HG03175 (cell line): ENCODE data around the gene TOMM7.

ENCODE experiments used
- ATAC-seq: cut with Tn5 transposase; IDR thresholded peaks from one replicate; pipeline ENCODE4 v1.9.1; 2021; ENCODE audit warnings: mild to moderate bottlenecking, moderate library complexity; ENCODE audit not compliant: unreplicated experiment

Gene TOMM7

DNA sequence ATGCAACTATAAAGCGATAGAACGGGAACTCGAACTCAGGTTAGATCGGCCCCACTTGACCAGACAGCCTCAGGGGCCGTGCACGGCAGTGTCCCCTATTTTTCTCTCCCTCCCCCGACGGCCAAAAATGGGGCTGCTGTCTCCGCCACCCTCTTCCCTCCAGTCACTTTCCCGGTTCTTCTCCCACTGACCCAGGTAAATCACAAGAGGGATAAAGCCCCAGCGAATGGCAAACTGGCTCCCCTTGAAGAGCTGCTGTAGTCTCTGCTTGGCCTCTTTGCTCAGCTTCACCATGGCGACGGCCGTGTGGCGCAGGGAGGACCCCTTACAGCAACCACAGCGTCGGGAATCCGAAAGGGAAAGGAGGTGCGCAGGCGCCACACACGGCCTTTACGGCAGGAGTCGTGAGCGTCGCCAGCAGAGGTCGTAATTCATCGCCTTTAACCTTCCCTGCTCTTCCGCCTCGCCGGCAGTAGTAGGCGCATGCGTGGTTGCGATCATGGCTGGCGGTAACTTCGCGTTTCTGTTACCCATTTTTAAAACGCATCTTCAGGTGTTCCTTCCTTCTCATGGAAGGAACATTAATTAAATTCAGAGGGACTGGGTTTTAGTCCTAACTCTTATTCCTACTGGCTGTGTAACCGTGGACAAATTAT, at the start of gene TOMM7:
TSS of gene TOMM7 (minus strand) at position 364 of the 656 bp plus-strand sequence. CDS start at position 294, 70 bp downstream.
- peak; percentile 68 for ATAC-seq

DNA sequence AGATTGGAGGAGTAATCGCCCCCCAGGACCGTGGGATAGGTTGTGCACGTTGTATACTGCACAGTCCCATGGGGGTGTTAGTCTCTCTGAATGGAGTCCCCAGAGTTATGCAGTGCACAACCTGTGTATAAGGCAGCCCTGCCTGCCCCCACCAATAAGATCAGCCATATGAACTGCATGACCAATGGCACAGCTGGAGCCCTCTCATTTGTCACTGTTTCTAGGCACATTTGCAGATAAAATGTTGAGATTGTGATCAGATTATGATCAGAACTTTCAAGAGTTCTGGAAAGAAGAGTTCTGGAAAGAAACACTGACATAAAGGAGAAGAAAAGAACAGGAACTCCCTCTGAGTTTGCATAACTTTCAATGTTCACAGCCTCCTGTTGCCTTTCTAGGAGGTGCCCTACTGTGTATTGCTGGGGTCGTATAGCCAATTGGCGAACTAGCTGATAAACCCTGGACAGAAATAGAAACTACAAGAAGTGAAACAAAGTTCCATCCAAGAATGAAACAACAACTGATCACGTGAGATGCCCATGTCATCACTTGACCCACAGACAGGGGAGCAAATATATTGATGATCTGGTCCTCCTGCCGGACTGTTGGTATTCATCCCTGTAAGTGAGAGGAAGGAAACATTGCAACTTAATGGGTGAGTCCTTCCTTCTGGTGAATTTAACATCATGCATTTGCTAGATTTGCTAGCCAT, 49.6 kb upstream of the TOMM7 start:
- ATAC-seq = peak; percentile 99

DNA sequence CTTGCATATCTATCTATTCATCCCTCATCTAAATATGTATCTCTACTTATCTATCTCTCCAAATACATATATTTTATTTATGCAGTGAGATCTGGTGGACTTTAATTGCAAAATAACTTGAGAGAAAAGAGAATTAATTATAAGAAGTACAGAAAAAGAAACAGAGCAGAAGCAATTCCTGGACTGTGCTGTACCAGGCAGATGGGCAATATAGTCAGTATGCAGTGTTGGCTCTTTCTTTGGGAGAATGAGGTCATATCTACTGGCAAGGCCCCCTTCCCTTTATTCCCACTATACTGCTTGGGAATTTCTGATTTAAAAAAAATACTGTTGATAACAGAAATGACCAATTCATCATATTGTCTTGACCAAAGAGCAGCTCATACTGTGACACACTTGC, 49.0 kb upstream of the TOMM7 start:
- no peak for ATAC-seq

DNA sequence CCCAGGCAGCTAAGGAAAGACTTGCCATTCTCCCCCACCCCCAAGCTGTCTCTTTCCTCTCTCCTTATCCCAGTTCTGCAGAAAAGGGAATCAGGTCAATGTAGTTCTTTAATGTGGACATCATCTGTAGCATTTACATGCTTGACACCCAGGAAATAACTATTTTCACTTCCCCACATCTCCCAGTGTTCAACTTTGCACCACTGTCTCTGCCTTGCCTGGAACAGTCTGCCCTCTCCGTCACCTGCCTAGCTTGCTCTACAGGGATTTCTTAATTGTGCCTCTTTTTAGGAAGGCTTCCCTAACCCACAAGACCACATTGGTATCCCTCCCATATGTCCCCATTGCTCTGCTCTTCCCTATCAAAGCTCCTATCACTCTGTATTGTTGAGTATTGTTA, 45.9 kb upstream of the TOMM7 start:
- no peak for ATAC-seq

DNA sequence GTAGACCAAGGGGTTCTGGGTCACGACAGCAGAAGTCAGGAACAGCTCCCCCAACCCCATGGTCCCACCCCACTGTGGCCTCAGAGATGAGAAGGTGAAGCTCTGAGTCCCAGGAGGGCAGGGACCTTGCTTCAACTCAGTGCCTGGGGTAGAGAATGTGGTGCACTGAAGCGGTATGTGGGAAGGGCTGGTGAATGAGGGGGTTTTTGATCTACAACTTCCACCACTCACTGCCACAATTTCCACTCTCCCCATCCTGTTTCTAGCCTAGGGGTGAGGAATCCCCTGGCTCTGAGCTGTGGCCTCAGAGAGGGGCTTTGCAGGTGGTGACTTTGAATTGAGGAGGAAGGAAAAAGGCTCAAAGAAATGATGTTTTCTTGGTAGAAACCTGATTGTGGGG, 44.9 kb upstream of the TOMM7 start:
- no peak for ATAC-seq

DNA sequence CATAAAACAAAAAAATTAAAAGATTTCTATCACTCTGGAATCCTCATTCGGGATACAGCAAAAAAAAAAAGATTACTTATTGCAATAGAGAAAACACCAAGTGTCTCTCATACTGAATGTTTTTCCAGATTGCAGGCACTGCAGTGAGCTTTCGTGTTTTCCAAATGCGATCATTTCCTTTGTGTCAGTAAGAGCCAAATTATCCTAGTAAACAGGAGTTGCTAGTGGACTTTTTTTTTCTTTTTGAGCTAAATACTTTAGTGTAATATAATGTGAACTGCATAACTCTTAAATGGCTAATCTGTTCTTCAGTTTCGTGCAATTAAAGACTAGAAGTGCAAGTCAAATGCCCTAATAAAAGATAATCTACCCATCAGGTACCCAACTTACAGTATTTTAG, 44.4 kb upstream of the TOMM7 start:
- no peak for ATAC-seq

DNA sequence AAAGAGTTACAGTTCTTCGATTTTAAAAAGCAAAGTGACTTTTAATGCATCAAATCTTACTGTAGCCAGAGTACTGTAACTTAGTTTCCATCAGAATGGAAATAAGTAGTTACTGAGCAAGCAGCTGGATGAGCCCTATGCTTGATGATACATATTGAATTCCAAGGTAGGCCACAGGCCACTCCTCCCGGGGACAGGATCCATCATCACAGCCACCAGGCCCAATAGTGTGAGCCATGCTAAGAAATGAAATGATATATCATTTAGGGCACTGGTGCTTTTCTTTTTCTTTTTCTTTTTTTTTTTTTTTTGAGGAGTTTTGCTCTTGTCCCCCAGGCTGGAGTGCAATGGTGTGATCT, 42.9 kb upstream of the TOMM7 start:
- ATAC-seq = no peak

DNA sequence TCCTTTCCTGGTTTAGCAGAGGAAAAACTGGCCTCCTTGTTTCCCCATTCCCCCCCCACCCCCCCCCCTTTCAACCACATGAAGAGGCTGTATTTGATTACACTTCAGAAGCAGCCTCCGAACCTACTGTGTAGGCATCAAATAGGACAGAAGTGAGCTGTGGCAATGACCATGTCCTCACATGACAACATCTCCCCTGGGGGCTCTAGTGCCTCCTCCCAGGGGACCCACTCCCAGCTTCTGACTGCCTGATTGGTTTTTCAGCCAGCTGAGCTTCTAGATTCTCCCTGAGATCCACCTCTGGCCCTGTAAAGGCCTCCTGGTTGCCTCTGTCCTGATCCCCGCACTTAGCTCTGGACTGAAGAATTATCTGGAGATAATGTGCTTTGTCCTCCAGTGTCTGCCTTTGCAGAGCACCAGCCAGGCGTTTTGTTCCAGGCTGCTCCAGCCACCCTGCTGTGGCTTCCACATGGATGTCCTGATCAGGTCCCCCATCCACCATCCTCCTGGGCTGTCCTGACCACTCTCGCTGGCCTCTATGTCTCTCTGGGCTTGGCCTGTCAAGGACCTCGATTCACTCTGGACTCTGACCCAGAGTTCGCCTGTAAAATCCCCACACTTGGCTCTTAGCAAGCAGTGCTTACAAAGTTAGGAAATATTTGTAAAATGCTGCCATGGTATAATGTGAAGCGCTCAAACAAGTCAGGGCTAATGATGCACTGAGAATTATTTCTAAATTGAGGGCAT, 42.4 kb upstream of the TOMM7 start:
- ATAC-seq = no peak

DNA sequence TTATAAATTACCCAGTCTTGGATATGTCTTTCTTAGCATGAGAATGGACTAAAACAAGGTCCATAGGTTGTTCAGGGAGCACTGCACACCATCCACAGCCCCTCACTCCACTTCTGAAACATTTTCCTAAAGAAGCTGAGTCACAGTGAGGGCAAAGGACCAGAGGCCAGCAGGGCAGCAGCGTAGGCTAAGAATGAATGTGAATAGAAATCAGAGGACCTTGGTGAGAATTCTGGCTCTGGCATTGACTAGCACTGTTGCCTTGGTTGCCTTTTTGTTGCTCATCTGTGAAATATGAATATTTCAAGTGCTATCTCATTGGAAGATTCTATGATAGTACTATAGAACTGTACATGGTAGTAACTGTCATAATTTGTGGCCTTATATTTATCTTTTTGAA, 41.7 kb upstream of the TOMM7 start:
- no peak for ATAC-seq

DNA sequence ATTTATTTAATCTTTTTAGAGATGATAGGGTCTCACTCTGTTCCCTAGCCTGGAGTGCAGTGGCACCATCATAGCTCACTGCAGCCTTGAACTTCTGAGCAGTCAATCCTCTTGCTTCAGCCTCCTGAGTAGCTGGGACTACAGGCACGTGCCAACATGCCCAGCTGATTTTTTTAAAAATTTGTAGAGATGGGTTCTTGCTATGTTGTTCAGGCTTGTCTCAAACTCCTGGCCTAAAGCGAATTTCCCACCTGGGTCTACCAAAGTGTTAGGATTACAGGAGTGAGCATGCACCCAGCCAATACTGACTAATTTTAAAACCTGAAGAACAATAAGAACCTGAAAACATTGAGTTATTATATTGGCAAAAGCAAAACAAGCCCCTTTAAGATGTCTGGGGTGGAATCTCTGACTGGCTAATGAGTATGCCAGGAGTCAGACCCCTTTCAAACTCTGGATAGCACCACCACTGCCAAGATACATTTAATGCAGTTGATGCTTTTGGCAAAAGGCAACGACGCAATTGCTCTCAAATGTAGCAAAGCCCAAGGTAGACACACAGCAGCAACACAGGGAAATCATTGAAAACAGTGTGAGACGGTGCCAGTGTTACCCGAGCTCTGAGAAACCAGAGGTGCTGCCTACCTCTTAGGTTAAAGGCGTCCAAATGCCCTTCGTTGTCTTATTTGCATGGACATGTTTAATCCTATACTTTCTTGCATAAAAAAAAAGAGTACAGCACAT, 40.7 kb upstream of the TOMM7 start:
- no peak for ATAC-seq

DNA sequence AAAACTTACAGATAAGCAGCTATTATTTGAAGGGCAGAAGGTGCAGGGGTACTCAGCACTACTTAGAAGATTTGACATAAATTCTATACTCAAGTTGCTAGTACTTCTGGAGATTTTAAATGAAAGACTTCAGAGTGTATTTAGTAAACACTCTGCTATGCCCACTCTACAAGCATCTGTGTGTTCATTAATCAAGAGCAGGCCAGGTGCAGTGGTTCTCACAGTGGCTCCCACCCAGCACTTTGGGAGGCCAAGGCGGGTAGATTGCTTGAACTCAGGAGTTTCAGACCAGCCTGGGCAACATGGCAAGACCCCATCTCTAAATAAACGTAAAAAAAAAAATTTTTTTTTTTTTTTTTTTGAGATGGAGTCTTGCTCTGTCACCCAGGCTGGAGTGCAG, 38.9 kb upstream of the TOMM7 start:
- ATAC-seq = no peak

DNA sequence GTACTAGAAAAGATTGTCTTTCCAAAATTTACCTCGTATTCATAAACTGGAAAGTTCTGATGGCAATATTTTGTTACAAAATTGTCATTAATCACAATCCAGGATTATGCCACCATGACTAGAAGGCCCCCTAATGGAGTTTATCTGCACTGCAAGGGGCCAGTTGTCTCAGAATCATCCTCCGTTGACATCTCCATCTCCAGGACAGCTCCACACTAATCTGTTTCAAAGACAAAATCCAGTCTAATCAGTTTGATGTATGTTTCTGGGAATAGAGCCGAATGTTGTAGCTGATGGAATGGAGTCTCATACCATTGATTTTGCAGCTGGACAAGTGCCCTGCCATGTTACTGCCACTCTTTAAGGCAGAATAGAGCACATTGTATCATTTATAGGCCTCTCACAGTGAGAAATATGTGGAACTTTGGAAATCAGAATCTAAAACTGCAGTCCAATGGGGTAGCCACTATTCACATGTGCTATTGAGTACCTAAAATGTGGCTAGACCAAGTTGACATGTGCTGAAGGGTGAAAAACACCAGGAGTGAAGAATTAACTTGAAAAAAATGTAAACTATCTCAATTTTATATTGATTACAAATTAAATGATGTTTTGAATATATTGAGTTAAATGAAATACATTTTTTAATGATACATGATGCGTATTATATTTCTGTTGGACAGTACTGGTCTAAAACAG, 38.3 kb upstream of the TOMM7 start:
- peak; percentile 40 for ATAC-seq

DNA sequence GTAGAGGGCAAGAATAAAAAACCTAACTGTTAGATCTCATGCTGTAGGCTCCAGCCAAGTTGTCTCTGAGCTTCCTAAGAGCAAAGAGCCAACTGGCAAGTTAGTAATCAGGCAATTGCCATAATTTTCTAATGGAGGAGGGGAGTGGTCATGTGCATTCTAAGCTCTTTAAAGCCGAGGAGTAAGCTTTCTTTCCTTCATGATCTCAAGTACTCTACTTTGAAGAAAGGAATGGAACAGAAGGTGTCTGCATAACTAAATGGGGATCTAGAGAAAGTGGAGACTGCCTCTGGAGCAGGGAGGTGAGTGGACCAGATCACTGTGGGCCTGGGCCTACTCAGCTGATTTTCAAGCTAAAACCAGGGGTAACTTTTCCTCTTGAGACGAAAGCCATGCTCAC, 37.7 kb upstream of the TOMM7 start:
- no peak for ATAC-seq

DNA sequence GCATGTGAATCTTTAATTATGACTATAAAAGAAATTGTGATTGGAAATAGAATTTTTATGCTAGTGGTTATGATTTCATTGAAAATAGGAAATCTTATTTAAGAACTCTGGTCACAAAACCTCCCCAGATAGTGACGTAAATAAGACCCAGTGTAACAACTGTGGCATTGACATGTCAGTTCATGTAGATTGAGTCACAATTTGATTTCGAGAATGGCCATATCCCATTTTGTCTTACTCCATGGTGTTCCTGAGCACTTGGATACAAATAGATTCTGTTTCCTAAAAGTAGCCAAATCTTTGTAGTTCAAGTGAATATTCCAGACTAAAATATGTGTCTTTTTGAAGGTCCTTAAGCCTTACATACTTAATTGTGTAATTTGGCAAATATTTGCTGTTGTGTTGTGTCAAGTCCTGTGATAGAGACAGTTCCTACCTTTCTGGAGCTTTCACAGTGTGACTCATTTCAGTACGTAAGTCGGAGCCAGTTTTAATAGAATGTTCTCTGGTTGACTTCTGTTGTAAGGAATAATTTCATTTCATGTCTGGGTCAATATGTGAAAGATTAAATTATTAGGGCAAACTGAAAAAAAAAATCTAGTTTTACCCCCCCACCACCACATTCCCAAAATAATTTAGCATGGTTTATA, 37.1 kb upstream of the TOMM7 start:
- no peak for ATAC-seq

DNA sequence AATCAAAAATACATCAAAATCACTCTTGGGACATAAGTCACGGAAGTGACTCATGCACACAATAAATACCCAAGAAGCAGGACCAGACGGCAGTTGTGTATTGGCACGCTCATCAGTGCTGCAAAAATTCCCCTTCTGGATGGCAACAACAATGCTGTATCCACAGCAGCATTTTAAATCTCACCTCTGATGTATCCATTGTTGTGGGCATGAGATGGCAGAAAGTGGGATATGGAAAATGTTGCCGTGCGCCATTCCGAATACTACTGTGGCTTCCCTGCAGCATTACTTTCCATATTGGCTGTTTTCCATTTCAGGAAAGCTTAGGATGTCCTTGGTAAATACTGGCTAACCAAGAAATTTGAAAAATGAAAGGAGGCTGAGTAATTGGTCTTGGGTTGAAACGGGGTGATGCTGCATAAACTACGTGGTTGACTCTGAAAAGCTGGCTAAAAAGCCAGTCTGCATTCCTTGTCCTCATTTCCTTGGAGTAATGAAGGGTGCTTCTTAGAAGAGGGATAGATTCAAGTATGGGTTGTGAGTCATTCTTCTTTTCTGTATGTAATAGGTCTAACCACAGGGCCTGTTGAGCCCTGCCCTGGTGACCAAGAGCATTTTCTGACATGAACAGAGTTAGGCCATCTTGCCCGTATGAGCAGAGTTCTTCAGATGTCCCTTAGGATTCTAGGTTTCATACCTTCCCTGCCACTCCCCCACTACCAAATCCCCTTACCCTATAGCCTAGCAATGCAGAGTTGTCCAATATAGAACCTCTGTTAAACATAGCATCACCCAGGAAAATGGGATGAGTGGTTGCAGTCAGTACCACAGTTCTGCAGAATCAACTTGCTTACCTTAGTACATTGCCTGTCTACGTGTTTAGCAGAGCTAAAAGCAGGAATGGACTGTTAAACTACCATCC, 36.3 kb upstream of the TOMM7 start:
- ATAC-seq = no peak

DNA sequence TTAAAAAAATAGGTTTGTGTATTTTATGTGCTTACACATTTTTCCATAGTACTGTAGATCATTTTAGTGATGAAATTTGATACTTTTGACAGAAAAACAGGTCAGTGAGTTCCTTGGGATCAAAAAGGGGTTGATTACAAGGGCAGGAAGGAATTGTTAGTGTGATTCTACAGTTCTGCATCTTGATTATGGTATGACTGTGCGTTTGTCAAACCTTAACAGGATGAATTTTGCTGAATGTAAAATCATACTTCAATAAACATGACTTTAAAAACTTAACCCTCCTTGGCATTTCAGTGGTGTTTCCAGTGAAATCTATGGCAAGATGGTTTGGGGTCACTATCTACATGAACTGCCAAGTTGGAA, 35.6 kb upstream of the TOMM7 start:
- no peak for ATAC-seq

DNA sequence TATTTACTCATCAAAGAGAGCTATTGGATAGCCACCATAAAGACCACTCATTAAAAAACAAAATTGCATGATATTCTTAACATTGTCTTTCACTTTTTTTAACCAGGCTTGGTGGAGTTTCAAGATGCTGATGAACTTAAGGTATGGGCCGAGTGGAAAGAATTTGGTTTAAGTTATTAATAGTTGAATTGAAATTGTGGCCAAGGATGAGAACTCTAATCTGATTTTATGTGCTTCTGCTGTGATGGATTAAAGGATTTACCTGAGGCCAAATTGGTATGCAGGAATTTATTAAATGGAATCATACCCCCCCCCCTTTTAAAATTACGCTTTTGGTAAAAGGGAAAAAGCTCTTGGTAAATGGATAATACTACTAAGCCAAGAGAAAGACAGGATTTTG, 33.8 kb upstream of the TOMM7 start:
- no peak for ATAC-seq

DNA sequence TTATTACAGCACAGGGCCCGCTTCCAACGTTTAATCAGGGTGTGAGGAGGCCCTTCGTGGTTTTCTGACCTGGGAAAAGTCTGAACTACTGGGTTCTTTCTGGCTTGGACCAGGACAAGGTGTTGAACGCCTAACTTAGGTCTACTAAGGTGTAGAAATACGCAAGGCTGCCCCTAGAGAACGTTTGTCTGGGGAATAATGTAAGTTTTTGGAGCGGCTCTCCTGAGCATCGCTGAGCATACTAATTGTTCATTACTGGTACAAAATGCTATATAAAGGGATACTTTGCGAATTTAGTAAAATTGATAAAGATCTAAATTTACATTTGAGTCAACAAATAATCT, 32.4 kb upstream of the TOMM7 start:
- ATAC-seq = no peak
